ENCODE results near the gene LUM. TPM values are rescaled to one million over a fixed set of nuclear protein-coding genes. Genes with fewer than 3 reads are reported as not detected.

Gene LUM
- total and polyA plus RNA-seq, 2 donors (not counting 3 experiments of a cell fraction or from before 2014, with no cell fraction given) = 0.29 to 1.9 TPM

- no peak within 1 kb of the TSS for H3K9ac ChIP-seq (replicated peaks; ENCODE audit: extremely low read depth, insufficient read depth, low read length)
- H4K20me1 ChIP-seq (replicated peaks; ENCODE audit: control insufficient read depth, extremely low read depth, insufficient read depth, low read length) = no peaks in the 10 kb centered on the region
- H2AFZ ChIP-seq (ENCODE audit: low read depth, low read length) = no peak within 1 kb of the TSS
- BruUV-seq (replicated peaks) = no TSS peak
- H3K9me1 ChIP-seq (replicated peaks; ENCODE audit: control insufficient read depth, extremely low read depth, insufficient read depth, low read length) = no peaks in the 10 kb centered on the region
- no peaks in the 10 kb centered on the region for H3K9me3 ChIP-seq (replicated peaks; ENCODE audit: control insufficient read depth, insufficient read depth, low read length)
- FAIRE-seq (no peak), DNase-seq (ENCODE audit: low read depth, low spot score) (no peak)
- POLR2A ChIA-PET = no interaction called here
- no peaks in the 10 kb centered on the region for H3K36me3 ChIP-seq (ENCODE audit: control insufficient read depth in 2 of 2, extremely low read depth in 1 of 2, insufficient read depth in 2 of 2, low read length in 2 of 2)
- TF ChIP-seq POLR2A (IDR thresholded peaks at IDR 0.05; ENCODE audit: low read depth, low read length) (no peak), FOS (IDR thresholded peaks at IDR 0.05; ENCODE audit: borderline replicate concordance, insufficient read depth, low read length) (no peak), JUN (IDR thresholded peaks at IDR 0.05; ENCODE audit: borderline replicate concordance, insufficient read depth, insufficient read length, low read depth) (no peak), GATA2 (IDR thresholded peaks at IDR 0.05; ENCODE audit: insufficient read depth, insufficient read length, low read depth, low read length) (no peak), MAX (IDR thresholded peaks at IDR 0.05; ENCODE audit: insufficient read depth, insufficient read length) (no peak), CTCF (IDR thresholded peaks at IDR 0.05; ENCODE audit: extremely low read depth in 1 of 2, insufficient read depth in 1 of 2, low read depth in 1 of 2, low read length in 2 of 2) (no peak), MYC (IDR thresholded peaks at IDR 0.05; ENCODE audit: low read depth, low read length) (no peak), EZH2 (IDR thresholded peaks at IDR 0.05; ENCODE audit: borderline replicate concordance, low read depth, low read length, severe bottlenecking) (no peak), POLR2AphosphoS5 (IDR thresholded peaks at IDR 0.05; ENCODE audit: insufficient read depth, low read depth, low read length) (no peak)
- H3K4me3 ChIP-seq (replicated peaks in 1 of 3; ENCODE audit: insufficient read depth in 1 of 3, low read depth in 1 of 3, low read length in 3 of 3) = no peak within 1 kb of the TSS
- intact Hi-C loops (cut with micrococcal nuclease) = no loop called here
- H3K79me2 ChIP-seq (ENCODE audit: control insufficient read depth, insufficient read depth, low read length) = no peaks in the 10 kb centered on the region
- no peak within 1 kb of the TSS for H3K27ac ChIP-seq (ENCODE audit: insufficient read depth, low read depth, low read length)
- no peaks in the 10 kb centered on the region for H3K27me3 ChIP-seq (ENCODE audit: control insufficient read depth in 2 of 2, insufficient read depth in 2 of 2, low read length in 2 of 2)
- dilution Hi-C loops (cut with MboI; ENCODE audit: extremely low pct_ligation_motif_present, low sequenced_read_pairs) = no loop called here
- H3K4me1 ChIP-seq (ENCODE audit: control insufficient read depth, extremely low read depth, insufficient read depth, low read length) = no peaks in the 10 kb centered on the region
- CTCF ChIA-PET = interaction anchor here (1.2 kb wide), 1 partner anchor 10 kb away, joined by 3 read pairs; no protein-coding TSS in a partner anchor
- H3K4me2 ChIP-seq (ENCODE audit: insufficient read depth, low read length) = no peak within 1 kb of the TSS
Measured at GRCh38 chr12:91057368-91058165, 53.7 kb downstream of the LUM start, which contains the start of gene KERA. Gene KERA (minus strand): TSS chr12:91058024. CDS start chr12:91056281, 1,743 bp downstream.

Measured in endothelial cell of umbilical vein (primary cell).